Measurements from ENCODE around the gene PAH.

PAH gene

DNA sequence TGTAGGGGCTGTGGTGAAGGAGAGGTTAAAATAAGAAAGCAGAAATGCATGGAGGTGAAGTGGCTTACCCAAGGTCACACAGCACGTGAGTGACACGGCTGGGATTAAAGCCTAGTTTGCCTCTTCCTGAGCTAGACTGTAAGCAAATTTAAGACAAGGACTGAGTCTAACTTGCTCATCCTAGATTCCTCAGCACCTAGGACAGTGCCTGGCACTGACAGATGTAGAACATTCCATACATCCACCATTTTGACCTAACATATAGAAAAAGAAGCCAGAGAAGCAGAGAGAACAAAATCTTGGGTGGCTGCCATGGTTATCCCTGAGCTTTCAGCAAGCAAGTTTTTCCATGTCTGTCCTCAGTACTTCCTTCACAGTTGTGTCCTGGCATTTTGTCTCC, 110.5 kb downstream of the PAH start:
- no peak for DNase-seq (ENCODE audit: low spot score)
- TF ChIP-seq, protein P1, sequence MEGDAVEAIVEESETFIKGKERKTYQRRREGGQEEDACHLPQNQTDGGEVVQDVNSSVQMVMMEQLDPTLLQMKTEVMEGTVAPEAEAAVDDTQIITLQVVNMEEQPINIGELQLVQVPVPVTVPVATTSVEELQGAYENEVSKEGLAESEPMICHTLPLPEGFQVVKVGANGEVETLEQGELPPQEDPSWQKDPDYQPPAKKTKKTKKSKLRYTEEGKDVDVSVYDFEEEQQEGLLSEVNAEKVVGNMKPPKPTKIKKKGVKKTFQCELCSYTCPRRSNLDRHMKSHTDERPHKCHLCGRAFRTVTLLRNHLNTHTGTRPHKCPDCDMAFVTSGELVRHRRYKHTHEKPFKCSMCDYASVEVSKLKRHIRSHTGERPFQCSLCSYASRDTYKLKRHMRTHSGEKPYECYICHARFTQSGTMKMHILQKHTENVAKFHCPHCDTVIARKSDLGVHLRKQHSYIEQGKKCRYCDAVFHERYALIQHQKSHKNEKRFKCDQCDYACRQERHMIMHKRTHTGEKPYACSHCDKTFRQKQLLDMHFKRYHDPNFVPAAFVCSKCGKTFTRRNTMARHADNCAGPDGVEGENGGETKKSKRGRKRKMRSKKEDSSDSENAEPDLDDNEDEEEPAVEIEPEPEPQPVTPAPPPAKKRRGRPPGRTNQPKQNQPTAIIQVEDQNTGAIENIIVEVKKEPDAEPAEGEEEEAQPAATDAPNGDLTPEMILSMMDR (IDR thresholded peaks at IDR 0.05; ENCODE audit: borderline replicate concordance, control extremely low read depth, extremely low read depth, insufficient read depth, missing control alignments), result no peak
- in situ Hi-C loops (cut with MboI; ENCODE audit: low sequenced_read_pairs, unreplicated experiment), result no loop called here

DNA sequence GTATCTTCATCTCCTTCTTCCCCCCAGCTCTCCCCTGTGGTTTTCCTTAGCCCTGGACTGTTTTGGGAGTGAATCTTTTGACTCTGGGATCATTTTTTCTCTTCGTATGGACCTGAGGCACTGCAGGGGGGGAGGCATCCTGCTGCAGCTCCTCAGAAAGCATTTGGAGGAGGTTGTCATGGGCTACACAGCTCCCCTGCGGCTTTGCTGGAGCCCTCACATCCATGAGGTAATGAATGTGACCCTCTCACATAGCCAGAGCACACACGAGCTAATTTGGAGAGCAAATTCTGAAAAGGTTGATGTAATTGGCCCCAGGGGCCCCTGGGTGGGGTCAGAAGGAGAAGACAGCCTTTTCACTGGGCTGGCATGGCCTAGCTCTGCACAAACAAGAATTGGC, 110.9 kb downstream of the PAH start:
- no peak for DNase-seq (ENCODE audit: low spot score)
- in situ Hi-C loops (cut with MboI; ENCODE audit: low sequenced_read_pairs, unreplicated experiment), result no loop called here
- TF ChIP-seq, protein P1 (IDR thresholded peaks at IDR 0.05; ENCODE audit: borderline replicate concordance, control extremely low read depth, extremely low read depth, insufficient read depth, missing control alignments), result no peak

DNA sequence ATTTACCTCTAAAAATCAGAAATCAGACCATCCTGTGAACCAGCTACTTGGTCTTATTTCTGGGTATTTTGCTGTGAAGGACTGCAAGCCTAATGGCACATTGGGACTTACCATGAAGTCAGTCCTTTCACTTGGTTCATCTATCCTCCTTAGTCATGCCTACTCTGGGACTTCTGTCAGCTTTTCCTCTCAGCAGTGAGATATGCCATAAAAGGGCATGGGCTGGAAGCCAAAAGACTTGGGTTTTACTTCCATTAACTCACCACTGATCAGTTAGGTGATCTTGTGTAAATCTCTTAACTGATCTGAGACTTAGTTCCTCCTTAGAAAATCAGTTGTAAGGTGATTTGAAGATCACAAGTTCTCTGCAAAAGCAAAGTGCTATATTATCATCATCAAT, 116.5 kb downstream of the PAH start:
- TF ChIP-seq, protein P1 (IDR thresholded peaks at IDR 0.05; ENCODE audit: borderline replicate concordance, control extremely low read depth, extremely low read depth, insufficient read depth, missing control alignments), result no peak
- no peak for DNase-seq (ENCODE audit: low spot score)
- in situ Hi-C loops (cut with MboI; ENCODE audit: low sequenced_read_pairs, unreplicated experiment), result no loop called here

DNA sequence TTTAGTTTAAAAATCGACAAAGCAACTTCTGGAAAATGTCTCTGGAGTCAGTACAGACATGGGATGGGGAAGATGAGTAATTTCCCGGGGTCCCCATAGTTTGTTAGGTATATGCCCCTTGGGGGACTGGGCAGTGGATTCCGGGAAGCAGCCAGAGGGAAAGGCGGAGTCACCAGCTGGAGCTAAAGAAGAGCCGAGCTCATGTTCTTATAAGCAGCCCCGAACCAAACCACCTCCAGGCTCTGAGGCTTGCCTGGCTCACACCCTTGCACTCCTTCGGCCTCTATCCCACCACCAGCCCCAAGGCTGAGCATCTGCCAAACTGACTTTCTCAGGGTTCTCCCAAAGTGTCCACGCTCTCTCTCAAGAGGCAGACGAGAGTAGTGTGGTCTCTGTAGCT, 117.8 kb downstream of the PAH start:
- in situ Hi-C loops (cut with MboI; ENCODE audit: low sequenced_read_pairs, unreplicated experiment), result no loop called here
- TF ChIP-seq, protein P1 (IDR thresholded peaks at IDR 0.05; ENCODE audit: borderline replicate concordance, control extremely low read depth, extremely low read depth, insufficient read depth, missing control alignments), result no peak
- no peak for DNase-seq (ENCODE audit: low spot score)

DNA sequence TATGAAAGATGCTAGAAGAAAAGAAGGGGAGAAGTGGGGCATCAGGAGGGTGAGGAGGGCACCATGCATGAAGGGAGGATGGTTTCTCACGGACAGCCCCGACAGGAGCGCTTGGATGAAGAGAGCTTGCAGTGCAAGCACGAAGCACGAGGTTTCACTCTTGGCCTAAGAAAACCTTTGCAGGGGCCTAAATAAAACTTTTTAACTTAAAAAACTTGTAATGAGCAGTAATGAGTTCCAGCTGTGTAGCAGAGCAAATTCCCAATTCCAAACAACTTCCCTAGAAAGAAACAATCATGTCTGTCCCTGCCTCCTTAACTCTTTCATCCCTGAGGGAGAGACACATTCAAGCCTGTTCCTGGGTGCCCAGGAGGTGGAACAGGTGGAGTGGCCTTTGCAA, 119.5 kb downstream of the PAH start:
- in situ Hi-C loops (cut with MboI; ENCODE audit: low sequenced_read_pairs, unreplicated experiment), result no loop called here
- TF ChIP-seq, protein P1 (IDR thresholded peaks at IDR 0.05; ENCODE audit: borderline replicate concordance, control extremely low read depth, extremely low read depth, insufficient read depth, missing control alignments), result no peak

DNA sequence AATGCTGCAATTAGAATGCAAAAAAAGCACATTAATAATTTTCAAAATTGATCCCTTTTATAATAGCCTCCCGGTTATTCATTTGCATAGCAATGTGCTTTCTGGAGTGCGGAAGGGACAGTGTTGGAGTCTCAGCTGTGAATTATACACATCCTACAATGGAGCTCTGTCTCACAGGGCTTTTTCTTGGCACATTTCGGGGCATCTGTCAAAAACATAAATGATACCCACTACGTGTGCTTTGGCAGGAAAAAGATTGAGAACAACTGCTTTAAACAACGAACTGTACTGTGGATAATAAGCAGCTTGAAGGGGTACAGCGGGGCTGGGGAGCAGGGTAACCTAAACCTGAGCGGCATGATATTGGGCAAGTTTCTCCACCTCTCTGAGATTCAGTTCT, 123.1 kb downstream of the PAH start:
- TF ChIP-seq, protein P1 (IDR thresholded peaks at IDR 0.05; ENCODE audit: borderline replicate concordance, control extremely low read depth, extremely low read depth, insufficient read depth, missing control alignments), result no peak
- no peak for DNase-seq (ENCODE audit: low spot score)
- in situ Hi-C loops (cut with MboI; ENCODE audit: low sequenced_read_pairs, unreplicated experiment), result no loop called here

More for the DNA sequence above, 119.5 kb downstream of the PAH start:
- DNase-seq (ENCODE audit: low spot score), result no peak

All from GM13976 (cell line).